C4-2B (cell line): ENCODE measurements around the gene TK1.

Experiments used
- ZFX ChIP-seq: fragments of 450-650 bp; IDR thresholded peaks from 2 replicates; pipeline ENCODE4 v1.6.1; 2017
- TF ChIP-seq, protein P1 (sequence below): fragments of 450-650 bp; conservative IDR thresholded peaks from 2 replicates; pipeline ENCODE4 v1.5.1; 2017; ENCODE audit warnings: mild to moderate bottlenecking

DNA sequence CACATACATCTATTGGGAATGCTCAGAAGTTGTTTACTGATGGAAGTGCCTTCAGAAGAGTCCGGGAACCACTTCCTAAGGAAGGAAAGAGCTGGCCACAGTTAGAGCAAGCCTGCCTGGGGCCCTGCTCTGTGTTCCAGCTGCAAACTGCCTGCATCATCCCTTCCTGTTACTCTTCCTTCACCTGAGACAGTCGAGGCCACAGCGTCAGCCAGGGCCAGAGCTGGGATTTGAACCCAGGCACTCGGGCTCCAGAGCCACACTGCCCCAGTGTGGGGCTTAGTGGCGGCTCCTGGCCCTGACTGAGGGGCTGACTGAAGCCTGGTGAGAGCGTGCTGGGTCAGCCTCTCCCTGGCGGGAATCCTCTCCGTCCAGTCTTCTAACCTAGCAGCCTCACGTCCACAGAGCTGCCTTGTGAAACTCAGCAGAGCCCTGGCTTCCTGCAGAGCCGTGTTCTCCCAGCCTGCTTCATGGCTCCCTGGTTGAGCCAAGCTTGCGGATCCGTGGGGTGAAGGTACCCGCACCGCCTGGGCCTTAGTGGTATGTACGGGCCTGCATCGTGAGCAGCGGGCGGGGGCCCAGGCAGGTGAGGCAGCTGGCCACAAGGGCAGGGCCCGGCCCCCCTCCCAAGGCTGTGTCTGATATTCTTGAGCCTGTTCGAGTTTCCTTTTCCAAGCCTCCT, 45.3 kb downstream of the TK1 start:
- TF ChIP-seq, protein P1, sequence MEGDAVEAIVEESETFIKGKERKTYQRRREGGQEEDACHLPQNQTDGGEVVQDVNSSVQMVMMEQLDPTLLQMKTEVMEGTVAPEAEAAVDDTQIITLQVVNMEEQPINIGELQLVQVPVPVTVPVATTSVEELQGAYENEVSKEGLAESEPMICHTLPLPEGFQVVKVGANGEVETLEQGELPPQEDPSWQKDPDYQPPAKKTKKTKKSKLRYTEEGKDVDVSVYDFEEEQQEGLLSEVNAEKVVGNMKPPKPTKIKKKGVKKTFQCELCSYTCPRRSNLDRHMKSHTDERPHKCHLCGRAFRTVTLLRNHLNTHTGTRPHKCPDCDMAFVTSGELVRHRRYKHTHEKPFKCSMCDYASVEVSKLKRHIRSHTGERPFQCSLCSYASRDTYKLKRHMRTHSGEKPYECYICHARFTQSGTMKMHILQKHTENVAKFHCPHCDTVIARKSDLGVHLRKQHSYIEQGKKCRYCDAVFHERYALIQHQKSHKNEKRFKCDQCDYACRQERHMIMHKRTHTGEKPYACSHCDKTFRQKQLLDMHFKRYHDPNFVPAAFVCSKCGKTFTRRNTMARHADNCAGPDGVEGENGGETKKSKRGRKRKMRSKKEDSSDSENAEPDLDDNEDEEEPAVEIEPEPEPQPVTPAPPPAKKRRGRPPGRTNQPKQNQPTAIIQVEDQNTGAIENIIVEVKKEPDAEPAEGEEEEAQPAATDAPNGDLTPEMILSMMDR = no peak
- no peak for TF ChIP-seq ZFX
